NCI-H69 (cell line): ENCODE data around the gene MEF2D.
A peak's percentile ranks its signal among the peaks of the same experiment; 100 is the strongest.

ENCODE experiments used
- DNase-seq: peaks from one replicate; lab custom pipeline; 2025; lab: John Stamatoyannopoulos, UW

MEF2D gene

GRCh38 chr1:156443286-156443685 is 57.3 kb downstream of the MEF2D start:
- DNase-seq, result no peak

GRCh38 chr1:156440654-156441437 is 59.7 kb downstream of the MEF2D start:
- no peak for DNase-seq

GRCh38 chr1:156439777-156440183 is 60.8 kb downstream of the MEF2D start:
- peak; percentile 74 for DNase-seq

GRCh38 chr1:156439036-156439776 is 61.4 kb downstream of the MEF2D start:
- DNase-seq, result no peak

GRCh38 chr1:156438278-156438987 is 62.1 kb downstream of the MEF2D start:
- no peak for DNase-seq

GRCh38 chr1:156437037-156437867 is 63.3 kb downstream of the MEF2D start:
- DNase-seq, result no peak

GRCh38 chr1:156436141-156437036 is 64.2 kb downstream of the MEF2D start:
- DNase-seq, result peak; percentile 44

GRCh38 chr1:156435545-156436140 is 64.9 kb downstream of the MEF2D start:
- no peak for DNase-seq

- DNase-seq, result no peak
These were observed 65.5 kb downstream of the MEF2D start for GRCh38 chr1:156434989-156435544.

- DNase-seq, result no peak
These were observed 67.0 kb downstream of the MEF2D start for GRCh38 chr1:156433602-156434001.

GRCh38 chr1:156433032-156433431 is 67.5 kb downstream of the MEF2D start:
- DNase-seq, result no peak

- DNase-seq, result peak; percentile 25
These were observed 67.9 kb downstream of the MEF2D start for GRCh38 chr1:156432669-156433018.

GRCh38 chr1:156431769-156432668 is 68.6 kb downstream of the MEF2D start:
- DNase-seq, result peak; percentile 43

- DNase-seq, result no peak
These were observed 69.2 kb downstream of the MEF2D start for GRCh38 chr1:156431366-156431765.

GRCh38 chr1:156430866-156431265 is 69.7 kb downstream of the MEF2D start:
- no peak for DNase-seq

GRCh38 chr1:156430303-156430702 is 70.3 kb downstream of the MEF2D start:
- no peak for DNase-seq

- DNase-seq, result no peak
These were observed 71.1 kb downstream of the MEF2D start for GRCh38 chr1:156429313-156430060.

GRCh38 chr1:156428746-156429288 is 71.8 kb downstream of the MEF2D start:
- no peak for DNase-seq
